H1 (cell line): Measurements from ENCODE around the gene THOC6. TPM values are rescaled to one million over a fixed set of nuclear protein-coding genes. Genes with fewer than 3 reads are reported as not detected.

Source experiments
- CHD2 ChIP-seq: IDR thresholded peaks from 2 replicates; pipeline ENCODE4 v1.6.1; 2012; ENCODE audit warnings: low read length, improper control_type of control experiment
- CHD7 ChIP-seq: fragments of 300-600 bp; sonication (generic); IDR thresholded peaks from 2 replicates; pipeline ENCODE4 v1.7.1; 2012; ENCODE audit warnings: low read length, moderate library complexity, mild to moderate bottlenecking, inconsistent platforms; ENCODE audit not compliant: insufficient replicate concordance
- MAFK ChIP-seq: IDR thresholded peaks from 2 replicates; pipeline ENCODE4 v1.6.1; 2012; ENCODE audit warnings: low read depth, mild to moderate bottlenecking, improper control_type of control experiment, low read length
- POLR2A ChIP-seq, 2 experiments: IDR thresholded peaks; 1 replicate in 1 of 2; 2 replicates in 1 of 2; pipeline ENCODE4 v1.6.1; 2011; ENCODE audit warnings: low read depth in 2 of 2, low read length in 2 of 2, mild to moderate bottlenecking in 2 of 2; ENCODE audit errors: control extremely low read depth in 1 of 2
- SAP30 ChIP-seq: fragments of 300-600 bp; sonication (generic); IDR thresholded peaks from 2 replicates; pipeline ENCODE4 v1.7.1; 2012; ENCODE audit warnings: low read length, moderate library complexity, mild to moderate bottlenecking, inconsistent platforms; ENCODE audit not compliant: insufficient read depth, insufficient replicate concordance
- SIX5 ChIP-seq: IDR thresholded peaks from 2 replicates; pipeline ENCODE4 v1.6.1; 2011; ENCODE audit warnings: mild to moderate bottlenecking, low read depth, low read length
- YY1 ChIP-seq: IDR thresholded peaks from 2 replicates; pipeline ENCODE4 v1.6.1; 2011; ENCODE audit warnings: low read depth, mild to moderate bottlenecking, low read length
- polyA plus RNA-seq, 7 experiments: library from polyadenylated mRNA; depleted of rRNA in 3 of 7; stranded (reverse) in 5 of 7; unstranded in 2 of 7; fragments of >200 nt in 5 of 7; fragments of 200-250 nt in 2 of 7; gene quantifications; 1 replicate in 5 of 7; 2 replicates in 1 of 7; 4 replicates in 1 of 7; pipeline versions ENCODE4 v1.2.1 to v1.2.3, GENCODE V29; 2011 to 2013; ENCODE audit warnings: missing spikeins in 2 of 7, mixed read lengths in 2 of 7
- total RNA-seq: library from RNA; stranded (reverse); fragmentation: NEBNext Ultra II Directional; extraction: Animal tissue kit (Norgen Biotek cat#: 25700); gene quantifications from 2 replicates; pipeline ENCODE4 v1.2.1, GENCODE V29; 2021

The THOC6 gene
- total and polyA plus RNA-seq, 2 of the 8 experiments (the other 6 are each of a cell fraction or from before 2014, with no cell fraction given), result 78.5 to 111 TPM

GRCh38 chr16:3021449-3022207 lies 2.2 kb upstream of the THOC6 start (continued):
- TF ChIP-seq CHD7, result no peak
- peak in 1 of 2 experiments; percentile 76; a peak in 1 of 3 replicates for TF ChIP-seq POLR2A (IDR thresholded peaks at IDR 0.05; ENCODE audit: control extremely low read depth in 1 of 2, low read depth in 2 of 2, low read length in 2 of 2)
- TF ChIP-seq YY1, result 0 out of 2 replicates have a peak, but pooled peaks have one; percentile 48
- TF ChIP-seq MAFK, result no peak
- TF ChIP-seq SIX5, result no peak
- no peak; the same call in 1 of the 2 replicates for TF ChIP-seq CHD2
- TF ChIP-seq SAP30, result no peak
- TF ChIP-seq, all 59 proteins: peak for 14
